Activated CD8-positive, alpha-beta memory T cell treated with anti-CD3 and anti-CD28 coated beads, Interleukin-2, amount 50 U/mL, for 1 hour (primary cell): ENCODE results near the gene ATP2B3.
A peak's percentile ranks its signal among the peaks of the same experiment; 100 is the strongest.

Source experiments
- DNase-seq: peaks from one replicate; pipeline ENCODE4 v3.0.0-alpha.2; 2020; ENCODE audit errors: extremely low read depth

ATP2B3 gene

GRCh38 chrX:153517423-153517822 lies at the start of gene ATP2B3:
Gene ATP2B3, plus strand, starts transcription at chrX:153517642. Its CDS starts 18,606 bp downstream, at chrX:153536248.
- no peak for DNase-seq

GRCh38 chrX:153468008-153468580 lies 49.3 kb upstream of the ATP2B3 start:
- no peak for DNase-seq

- no peak for DNase-seq
These were observed 47.5 kb upstream of the ATP2B3 start for GRCh38 chrX:153469811-153470410.

GRCh38 chrX:153470411-153471363 lies 46.8 kb upstream of the ATP2B3 start, which contains the start of gene HAUS7:
Gene HAUS7, minus strand, starts transcription at chrX:153470576. Its CDS starts 19 bp downstream, at chrX:153470557.
- peak; percentile 59 for DNase-seq

- DNase-seq = no peak
These were observed 45.7 kb upstream of the ATP2B3 start for GRCh38 chrX:153471663-153472280.

GRCh38 chrX:153473126-153473525 lies 44.3 kb upstream of the ATP2B3 start:
- no peak for DNase-seq

- no peak for DNase-seq
These were observed 43.2 kb upstream of the ATP2B3 start for GRCh38 chrX:153474266-153474665.

- DNase-seq = no peak
These were observed 42.7 kb upstream of the ATP2B3 start for GRCh38 chrX:153474718-153475117.

- no peak for DNase-seq
These were observed 42.2 kb upstream of the ATP2B3 start for GRCh38 chrX:153475271-153475670.

- DNase-seq = no peak
These were observed 41.6 kb upstream of the ATP2B3 start for GRCh38 chrX:153475751-153476281.

- no peak for DNase-seq
These were observed 40.6 kb upstream of the ATP2B3 start for GRCh38 chrX:153476666-153477363.

- DNase-seq = no peak
These were observed 40.0 kb upstream of the ATP2B3 start for GRCh38 chrX:153477364-153477857.

GRCh38 chrX:153477901-153478300 lies 39.5 kb upstream of the ATP2B3 start:
- DNase-seq = no peak

- DNase-seq = no peak
These were observed 38.7 kb upstream of the ATP2B3 start for GRCh38 chrX:153478746-153479145.

GRCh38 chrX:153481043-153481442 lies 36.4 kb upstream of the ATP2B3 start:
- DNase-seq = no peak

GRCh38 chrX:153482376-153483015 lies 34.9 kb upstream of the ATP2B3 start:
- no peak for DNase-seq

GRCh38 chrX:153485396-153486080 lies 31.9 kb upstream of the ATP2B3 start:
- DNase-seq = no peak

- no peak for DNase-seq
These were observed 31.3 kb upstream of the ATP2B3 start for GRCh38 chrX:153486171-153486570.

- DNase-seq = no peak
These were observed 29.8 kb upstream of the ATP2B3 start for GRCh38 chrX:153487590-153488071.
